GM12878 (cell line): Measurements from ENCODE around the gene SLC38A5. TPM values are rescaled to one million over a fixed set of nuclear protein-coding genes. Genes with fewer than 3 reads are reported as not detected.

Source experiments
- ATAC-seq: fragments of 200-7000 bp; cut with Tn5 transposase; 3 replicates; pipeline ENCODE4 v1.9.1; 2020; ENCODE audit warnings: mild to moderate bottlenecking, moderate library complexity
- BruUV-seq: library from RNA; stranded (reverse); fragments of 400-500 nt; replicated peaks from 2 replicates; lab custom pipeline; 2021; lab: Mats Ljungman, UMichigan
- CTCF ChIA-PET: fragments of 300-600 bp; sonication (Branson Sonifier 250); formaldehyde crosslinking; extraction: SDS; loops from one replicate; lab custom pipeline; 2021; ENCODE audit warnings: inconsistent platforms; lab: Yijun Ruan, JAX
- POLR2A ChIA-PET: fragments of 350-600 bp; formaldehyde crosslinking; extraction: SDS; loops from one replicate; lab custom pipeline; 2021; ENCODE audit warnings: inconsistent platforms; lab: Charles Lee
- RAD21 ChIA-PET: fragments of 300-600 bp; sonication (Branson Sonifier 250); formaldehyde crosslinking; loops from one replicate; lab custom pipeline; 2023; ENCODE audit warnings: antibody characterized with exemption; ENCODE audit not compliant: unreplicated experiment; lab: Charles Lee
- SMC1A ChIA-PET: fragments of 300-600 bp; sonication (Branson Sonifier 250); formaldehyde crosslinking; loops from one replicate; lab custom pipeline; 2023; ENCODE audit not compliant: unreplicated experiment, uncharacterized antibody; lab: Charles Lee
- DNase-seq: peaks from one replicate; pipeline ENCODE4 v3.0.0-alpha.2; 2011; ENCODE audit warnings: low read depth, low spot score
- FAIRE-seq: peaks from 3 replicates; lab custom pipeline; 2011; peaks lifted over from hg19 to GRCh38; lab: Jason Lieb, UNC
- H2AFZ ChIP-seq: 2 replicates; pipeline ENCODE4 v1.6.0; 2011; ENCODE audit warnings: low read depth, low read length, control low read depth; ENCODE audit not compliant: control insufficient read depth
- H3K27ac ChIP-seq: 2 replicates; pipeline ENCODE4 v1.5.1; 2011; ENCODE audit warnings: control low read depth; ENCODE audit not compliant: control insufficient read depth, insufficient read depth
- H3K27me3 ChIP-seq, 2 experiments: replicated peaks in 1 of 2; 2 replicates each; pipeline versions ENCODE4 v1.6.0 to v1.6.1; 2011; ENCODE audit warnings: low read length in 1 of 2; ENCODE audit not compliant: control insufficient read depth in 2 of 2, insufficient read depth in 2 of 2
- H3K36me3 ChIP-seq, 2 experiments: 2 replicates each; pipeline ENCODE4 v1.5.1; 2011; ENCODE audit warnings: low read length in 1 of 2; ENCODE audit not compliant: control insufficient read depth in 2 of 2, insufficient read depth in 2 of 2
- H3K4me1 ChIP-seq: 2 replicates; pipeline ENCODE4 v1.6.1; 2011; ENCODE audit warnings: mild to moderate bottlenecking, low read length, moderate library complexity, mixed read lengths; ENCODE audit not compliant: control insufficient read depth, insufficient read depth
- H3K4me2 ChIP-seq: 2 replicates; pipeline ENCODE4 v1.6.0; 2011; ENCODE audit warnings: control low read depth; ENCODE audit not compliant: control insufficient read depth, insufficient read depth
- H3K4me3 ChIP-seq: fragments of 200-600 bp; sonication (generic); 2 replicates; pipeline ENCODE4 v1.5.1; 2016
- H3K79me2 ChIP-seq: 2 replicates; pipeline ENCODE4 v1.6.0; 2011; ENCODE audit warnings: low read length; ENCODE audit not compliant: control insufficient read depth, insufficient read depth
- H3K9ac ChIP-seq: 2 replicates; pipeline ENCODE4 v1.8.0; 2011; ENCODE audit warnings: low read length, control low read depth, mixed read lengths; ENCODE audit not compliant: control insufficient read depth, insufficient read depth
- H3K9me3 ChIP-seq: replicated peaks from 3 replicates; pipeline ENCODE4 v1.5.1; 2011; ENCODE audit warnings: mild to moderate bottlenecking, low read length; ENCODE audit not compliant: control insufficient read depth, insufficient read depth
- H4K20me1 ChIP-seq: 2 replicates; pipeline ENCODE4 v1.6.0; 2011; ENCODE audit not compliant: control insufficient read depth, insufficient read depth
- ASH2L ChIP-seq: fragments of 300-600, 200-600 bp; sonication (generic); IDR thresholded peaks from 2 replicates; pipeline ENCODE4 v1.6.1; 2017; ENCODE audit warnings: low read depth, mild to moderate bottlenecking, borderline replicate concordance
- CBX3 ChIP-seq: fragments of 200-600 bp; sonication (generic); IDR thresholded peaks from 2 replicates; pipeline ENCODE4 v1.6.1; 2016; ENCODE audit warnings: low read depth, borderline replicate concordance
- CEBPB ChIP-seq, 2 experiments: fragments of 150-350 bp in 1 of 2; IDR thresholded peaks; 2 replicates each; pipeline ENCODE4 v1.6.1; 2012 to 2014; ENCODE audit warnings: low read depth in 2 of 2, low read length in 2 of 2, borderline replicate concordance in 1 of 2, inconsistent platforms in 1 of 2
- TAF1 ChIP-seq: IDR thresholded peaks from 2 replicates; pipeline ENCODE4 v1.6.1; 2011; ENCODE audit warnings: mild to moderate bottlenecking, low read depth, low read length, borderline replicate concordance
- WGBS: methylation state at CpG from one replicate; pipeline ENCODE4 v1.1.6; 2016; ENCODE audit warnings: low lambda C conversion rate; ENCODE audit not compliant: insufficient replicate concordance, insufficient coverage; ENCODE audit errors: missing lambda C conversion rate; 5-methylcytosine and 5-hydroxymethylcytosine counted together
- in situ Hi-C: fragments of 300-500 bp; cut with MboI; formaldehyde crosslinking; loops from 9 replicates; pipeline ENCODE4 v1.14.3; 2018; ENCODE audit warnings: mixed read lengths
- intact Hi-C: fragments of 100-400 bp; cut with micrococcal nuclease; formaldehyde crosslinking; loops from one replicate; pipeline ENCODE4 v1.14.2; 2022; ENCODE audit not compliant: unreplicated experiment
- polyA plus RNA-seq, 11 experiments: library from polyadenylated mRNA; depleted of rRNA in 4 of 11; unstranded in 6 of 11; stranded (reverse) in 5 of 11; fragments of >200 nt; fragmentation: Nextera tagmentation in 4 of 11; fragmentation: Illumina TruSeq in 1 of 11; extraction: Ambion mirVana in 4 of 11; extraction: Trizol in 1 of 11; gene quantifications; 1 replicate in 1 of 11; 2 replicates in 10 of 11; pipeline versions ENCODE4 v1.2.1 to v1.2.3, GENCODE V29; 2011 to 2016; ENCODE audit warnings: inconsistent platforms in 2 of 11, missing spikeins in 2 of 11, low read depth in 1 of 11
- total RNA-seq, 4 experiments: library from RNA; depleted of rRNA in 3 of 4; stranded (reverse); fragments of >200 nt in 3 of 4; fragmentation: Illumina TruSeq in 1 of 4; extraction: Trizol in 1 of 4; gene quantifications; 2 replicates each; pipeline versions ENCODE4 v1.2.1 to v1.2.3, GENCODE V29; 2013 to 2021
- TF ChIP-seq, protein P1 (sequence below): fragments of 150-350 bp; IDR thresholded peaks from 2 replicates; pipeline ENCODE4 v1.6.1; 2014; ENCODE audit warnings: mild to moderate bottlenecking, low read depth, low read length
- TF ChIP-seq, protein P2 (sequence below): fragments of 450-650 bp; IDR thresholded peaks from 2 replicates; pipeline ENCODE4 v1.6.1; 2017; ENCODE audit warnings: borderline replicate concordance
- TF ChIP-seq, protein P3 (sequence below): IDR thresholded peaks from 2 replicates; pipeline ENCODE4 v1.6.1; 2011; ENCODE audit warnings: mild to moderate bottlenecking, low read depth, low read length, moderate library complexity; ENCODE audit not compliant: insufficient replicate concordance

The SLC38A5 gene
- total and polyA plus RNA-seq, 10 of the 15 experiments (the other 5 are each of a cell fraction or from before 2014, with no cell fraction given) = 4.2 to 108 (median 70.6) TPM

DNA sequence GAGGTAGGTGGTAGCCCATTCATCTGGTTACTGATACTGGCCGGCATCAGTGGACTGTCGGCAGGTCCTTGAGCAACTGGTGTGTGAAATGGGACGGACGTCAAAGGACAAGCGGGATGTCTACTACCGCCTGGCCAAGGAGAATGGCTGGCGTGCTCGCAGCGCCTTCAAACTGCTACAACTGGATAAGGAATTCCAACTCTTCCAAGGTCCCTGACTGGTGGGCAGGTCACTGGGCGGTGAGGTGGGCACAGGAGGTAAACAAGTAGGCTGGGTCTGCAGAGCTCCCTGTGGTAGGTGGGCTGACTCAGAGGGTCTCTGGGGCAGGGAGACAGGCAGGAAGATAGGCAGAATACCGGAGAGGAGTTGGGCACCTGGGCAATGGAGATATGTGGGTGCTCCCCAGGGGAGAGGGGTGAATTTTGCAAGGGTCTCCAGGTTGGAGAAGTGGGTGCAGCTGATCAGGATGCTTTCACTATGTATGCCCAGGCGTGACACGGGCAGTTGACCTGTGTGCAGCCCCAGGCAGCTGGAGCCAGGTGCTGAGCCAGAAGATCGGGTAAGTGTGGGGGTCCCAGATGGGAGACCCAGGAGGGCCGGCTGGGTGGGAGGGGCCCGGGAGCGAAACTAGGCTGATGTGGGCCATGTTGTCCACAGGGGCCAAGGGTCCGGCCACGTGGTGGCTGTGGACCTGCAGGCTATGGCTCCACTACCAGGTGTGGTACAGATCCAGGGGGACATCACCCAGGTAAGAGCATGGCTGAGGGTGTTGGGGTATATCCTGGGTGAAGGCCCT is 8.1 kb upstream of the SLC38A5 start:
- H3K4me3 ChIP-seq = 0 out of 2 replicates have a peak overlapping the region, but pooled peaks have one; percentile 74
- POLR2A ChIA-PET = no interaction called here
- CTCF ChIA-PET = no interaction called here
- H3K27ac ChIP-seq = no peak overlapping the region
- H3K4me2 ChIP-seq = peak overlapping the region; percentile 80
- no peak for TF ChIP-seq CBX3
- TF ChIP-seq CEBPB (IDR thresholded peaks at IDR 0.05; ENCODE audit: borderline replicate concordance in 1 of 2, low read depth in 2 of 2, low read length in 2 of 2) = no peak
- TF ChIP-seq ASH2L = no peak
- TF ChIP-seq TAF1 = no peak
- TF ChIP-seq, protein P1, sequence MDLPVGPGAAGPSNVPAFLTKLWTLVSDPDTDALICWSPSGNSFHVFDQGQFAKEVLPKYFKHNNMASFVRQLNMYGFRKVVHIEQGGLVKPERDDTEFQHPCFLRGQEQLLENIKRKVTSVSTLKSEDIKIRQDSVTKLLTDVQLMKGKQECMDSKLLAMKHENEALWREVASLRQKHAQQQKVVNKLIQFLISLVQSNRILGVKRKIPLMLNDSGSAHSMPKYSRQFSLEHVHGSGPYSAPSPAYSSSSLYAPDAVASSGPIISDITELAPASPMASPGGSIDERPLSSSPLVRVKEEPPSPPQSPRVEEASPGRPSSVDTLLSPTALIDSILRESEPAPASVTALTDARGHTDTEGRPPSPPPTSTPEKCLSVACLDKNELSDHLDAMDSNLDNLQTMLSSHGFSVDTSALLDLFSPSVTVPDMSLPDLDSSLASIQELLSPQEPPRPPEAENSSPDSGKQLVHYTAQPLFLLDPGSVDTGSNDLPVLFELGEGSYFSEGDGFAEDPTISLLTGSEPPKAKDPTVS = no peak
- TF ChIP-seq, protein P2, sequence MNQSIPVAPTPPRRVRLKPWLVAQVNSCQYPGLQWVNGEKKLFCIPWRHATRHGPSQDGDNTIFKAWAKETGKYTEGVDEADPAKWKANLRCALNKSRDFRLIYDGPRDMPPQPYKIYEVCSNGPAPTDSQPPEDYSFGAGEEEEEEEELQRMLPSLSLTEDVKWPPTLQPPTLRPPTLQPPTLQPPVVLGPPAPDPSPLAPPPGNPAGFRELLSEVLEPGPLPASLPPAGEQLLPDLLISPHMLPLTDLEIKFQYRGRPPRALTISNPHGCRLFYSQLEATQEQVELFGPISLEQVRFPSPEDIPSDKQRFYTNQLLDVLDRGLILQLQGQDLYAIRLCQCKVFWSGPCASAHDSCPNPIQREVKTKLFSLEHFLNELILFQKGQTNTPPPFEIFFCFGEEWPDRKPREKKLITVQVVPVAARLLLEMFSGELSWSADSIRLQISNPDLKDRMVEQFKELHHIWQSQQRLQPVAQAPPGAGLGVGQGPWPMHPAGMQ = no peak
- TF ChIP-seq, protein P3, sequence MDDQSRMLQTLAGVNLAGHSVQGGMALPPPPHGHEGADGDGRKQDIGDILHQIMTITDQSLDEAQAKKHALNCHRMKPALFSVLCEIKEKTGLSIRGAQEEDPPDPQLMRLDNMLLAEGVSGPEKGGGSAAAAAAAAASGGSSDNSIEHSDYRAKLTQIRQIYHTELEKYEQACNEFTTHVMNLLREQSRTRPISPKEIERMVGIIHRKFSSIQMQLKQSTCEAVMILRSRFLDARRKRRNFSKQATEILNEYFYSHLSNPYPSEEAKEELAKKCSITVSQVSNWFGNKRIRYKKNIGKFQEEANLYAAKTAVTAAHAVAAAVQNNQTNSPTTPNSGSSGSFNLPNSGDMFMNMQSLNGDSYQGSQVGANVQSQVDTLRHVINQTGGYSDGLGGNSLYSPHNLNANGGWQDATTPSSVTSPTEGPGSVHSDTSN = no peak
- RAD21 ChIA-PET = no interaction called here
- H3K4me1 ChIP-seq = no peaks in the 10 kb centered on the region
- H3K79me2 ChIP-seq = peaks cover 27% of the 10 kb centered on the region
- FAIRE-seq (no peak), DNase-seq (no peak), ATAC-seq (no peak)
- no TSS peak for BruUV-seq
- WGBS = 87% methylated on average over 18 of the region's 19 CpGs
- H3K27me3 ChIP-seq = no peaks in the 10 kb centered on the region
- no peak overlapping the region for H2AFZ ChIP-seq
- no peak overlapping the region for H3K9ac ChIP-seq
- SMC1A ChIA-PET = no interaction called here
- H4K20me1 ChIP-seq = no peaks in the 10 kb centered on the region
- intact Hi-C loops = loop anchor here (2.0 to 10.0 kb wide), 2 partner anchors 31 to 417 kb away; partner anchors contain the start of genes PORCN, PQBP1 and TIMM17B
- in situ Hi-C loops = no loop called here
- no peaks in the 10 kb centered on the region; a peak in 2 of 4 replicates for H3K36me3 ChIP-seq
- no peaks in the 10 kb centered on the region for H3K9me3 ChIP-seq
